ENCODE results near the gene FBXL19. TPM values are rescaled to one million over a fixed set of nuclear protein-coding genes. Genes with fewer than 3 reads are reported as not detected.
A peak's percentile ranks its signal among the peaks of the same experiment; 100 is the strongest.

The FBXL19 gene
- total RNA-seq, 1 donor from 2014 or later: 21.4 TPM

GRCh38 chr16:30925995-30926811, 2.8 kb downstream of the FBXL19 start:
- H3K4me1 ChIP-seq: peaks cover 35% of the 10 kb centered on the region
- TF ChIP-seq POLR2A (IDR thresholded peaks at IDR 0.05): no peak
- no peak for TF ChIP-seq CTCF (IDR thresholded peaks at IDR 0.05)
- TF ChIP-seq POLR2AphosphoS5 (IDR thresholded peaks at IDR 0.05; ENCODE audit: insufficient read depth in 1 of 2, low read depth in 1 of 2): no peak
- H3K9me3 ChIP-seq: no peaks in the 10 kb centered on the region
- no peak overlapping the region for H3K27ac ChIP-seq
- no peak overlapping the region for H3K4me3 ChIP-seq
- no peak for DNase-seq (ENCODE audit: extremely low spot score in 2 of 2)
- H3K27me3 ChIP-seq: no peaks in the 10 kb centered on the region
- H3K36me3 ChIP-seq: peaks cover 0 to 8% of the 10 kb centered on the region in 2 donors
- intact Hi-C loops (cut with DNase I): no loop called here

- H3K4me1 ChIP-seq: peaks cover 28% of the 10 kb centered on the region
- no peak for DNase-seq (ENCODE audit: extremely low spot score in 2 of 2)
- intact Hi-C loops (cut with DNase I): no loop called here
- no peaks in the 10 kb centered on the region for H3K27me3 ChIP-seq
- peaks cover 3 to 8% of the 10 kb centered on the region in 2 donors for H3K36me3 ChIP-seq
- TF ChIP-seq POLR2A (IDR thresholded peaks at IDR 0.05): no peak
- TF ChIP-seq POLR2AphosphoS5 (IDR thresholded peaks at IDR 0.05; ENCODE audit: insufficient read depth in 1 of 2, low read depth in 1 of 2): no peak
- TF ChIP-seq CTCF (IDR thresholded peaks at IDR 0.05): no peak
- H3K9me3 ChIP-seq: no peaks in the 10 kb centered on the region
- no peak overlapping the region for H3K4me3 ChIP-seq
- H3K27ac ChIP-seq: peak overlapping the region; percentile 59
Observed at GRCh38 chr16:30926937-30927788, 3.8 kb downstream of the FBXL19 start.

GRCh38 chr16:30927789-30928378, 4.5 kb downstream of the FBXL19 start:
- H3K4me1 ChIP-seq: peaks cover 28% of the 10 kb centered on the region

GRCh38 chr16:30928390-30928789, 5.0 kb downstream of the FBXL19 start:
- peaks cover 28% of the 10 kb centered on the region for H3K4me1 ChIP-seq
- intact Hi-C loops (cut with DNase I): no loop called here
- no peaks in the 10 kb centered on the region for H3K9me3 ChIP-seq
- TF ChIP-seq POLR2AphosphoS5 (IDR thresholded peaks at IDR 0.05; ENCODE audit: insufficient read depth in 1 of 2, low read depth in 1 of 2): no peak
- TF ChIP-seq POLR2A (IDR thresholded peaks at IDR 0.05): no peak
- no peak for TF ChIP-seq CTCF (IDR thresholded peaks at IDR 0.05)
- H3K4me3 ChIP-seq: no peak overlapping the region
- no peak for DNase-seq (ENCODE audit: extremely low spot score in 2 of 2)
- H3K27ac ChIP-seq: peak overlapping the region; percentile 59
- H3K27me3 ChIP-seq: no peaks in the 10 kb centered on the region
- H3K36me3 ChIP-seq: peaks cover 3 to 8% of the 10 kb centered on the region in 2 donors

More at GRCh38 chr16:30927789-30928378, 4.5 kb downstream of the FBXL19 start:
- no peak for DNase-seq (ENCODE audit: extremely low spot score in 2 of 2)
- H3K9me3 ChIP-seq: no peaks in the 10 kb centered on the region
- H3K27ac ChIP-seq: peak overlapping the region; percentile 59
- H3K4me3 ChIP-seq: no peak overlapping the region
- no peaks in the 10 kb centered on the region for H3K27me3 ChIP-seq
- intact Hi-C loops (cut with DNase I): no loop called here
- H3K36me3 ChIP-seq: peaks cover 3 to 8% of the 10 kb centered on the region in 2 donors
- no peak for TF ChIP-seq POLR2A (IDR thresholded peaks at IDR 0.05)
- peak in 1 of 2 donors; percentile 34 for TF ChIP-seq POLR2AphosphoS5 (IDR thresholded peaks at IDR 0.05; ENCODE audit: insufficient read depth in 1 of 2, low read depth in 1 of 2)
- TF ChIP-seq CTCF (IDR thresholded peaks at IDR 0.05): no peak

Measured in vagina (tissue), 2 donors.